ENCODE data around the gene WDFY3. TPM values are rescaled to one million over a fixed set of nuclear protein-coding genes. Genes with fewer than 3 reads are reported as not detected.

The WDFY3 gene
- total RNA-seq, 2 experiments from 2014 or later, result 0.62 to 0.89 TPM

DNA sequence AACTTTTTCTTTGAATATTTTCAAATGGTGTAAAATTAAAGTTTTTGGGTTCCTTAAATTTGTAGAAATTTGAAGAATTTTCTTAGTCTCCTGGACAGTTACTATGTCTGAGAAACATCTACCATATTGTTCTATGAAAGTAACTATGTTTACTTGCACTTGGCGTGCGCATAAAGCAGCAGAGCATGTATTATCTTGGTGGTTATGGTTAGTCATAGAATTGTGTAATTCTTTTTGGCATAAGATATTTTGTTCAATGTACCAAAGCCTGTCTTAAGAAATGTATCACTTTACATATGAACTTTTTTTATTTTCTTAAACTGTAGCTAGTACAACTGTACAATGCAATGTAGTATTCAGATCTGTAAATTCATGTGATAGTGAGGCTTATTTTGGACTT, 334.4 kb downstream of the WDFY3 start:
- Mint-ChIP-seq H3K27me3 (no peaks in the 10 kb centered on the region), H3K36me3 (ENCODE audit: low read depth) (no peaks in the 10 kb centered on the region), H3K27ac (no peak overlapping the region), H3K9me3 (no peaks in the 10 kb centered on the region), H3K4me1 (no peaks in the 10 kb centered on the region), H3K4me3 (no peak overlapping the region)
- ChIA-PET POLR2A (no interaction called here), CTCF (interaction anchor here (0.6 kb wide), 1 partner anchor 278 kb away, joined by 4 read pairs; no protein-coding TSS in a partner anchor)
- DNase-seq, result no peak

GRCh38 chr4:84631573-84631972, 334.9 kb downstream of the WDFY3 start:
- POLR2A ChIA-PET, result no interaction called here
- CTCF ChIA-PET, result no interaction called here
- H3K4me3 Mint-ChIP-seq, result no peak overlapping the region
- H3K27ac Mint-ChIP-seq, result no peak overlapping the region
- no peaks in the 10 kb centered on the region for H3K36me3 Mint-ChIP-seq (ENCODE audit: low read depth)
- no peaks in the 10 kb centered on the region for H3K9me3 Mint-ChIP-seq
- H3K27me3 Mint-ChIP-seq, result no peaks in the 10 kb centered on the region
- DNase-seq, result no peak
- no peaks in the 10 kb centered on the region for H3K4me1 Mint-ChIP-seq

GRCh38 chr4:84626673-84627072, 339.8 kb downstream of the WDFY3 start:
- ChIA-PET POLR2A (no interaction called here), CTCF (no interaction called here)
- no peaks in the 10 kb centered on the region for H3K27me3 Mint-ChIP-seq
- DNase-seq, result no peak
- H3K27ac Mint-ChIP-seq, result no peak overlapping the region
- H3K4me3 Mint-ChIP-seq, result no peak overlapping the region
- no peaks in the 10 kb centered on the region for H3K4me1 Mint-ChIP-seq
- H3K36me3 Mint-ChIP-seq (ENCODE audit: low read depth), result no peaks in the 10 kb centered on the region
- no peaks in the 10 kb centered on the region for H3K9me3 Mint-ChIP-seq

- DNase-seq, result no peak
- Mint-ChIP-seq H3K36me3 (ENCODE audit: low read depth) (no peaks in the 10 kb centered on the region), H3K4me1 (no peaks in the 10 kb centered on the region), H3K9me3 (no peaks in the 10 kb centered on the region), H3K4me3 (no peak overlapping the region), H3K27ac (no peak overlapping the region), H3K27me3 (no peaks in the 10 kb centered on the region)
- CTCF ChIA-PET, result no interaction called here
- POLR2A ChIA-PET, result no interaction called here
These were observed 342.8 kb downstream of the WDFY3 start for GRCh38 chr4:84623661-84624060.

DNA sequence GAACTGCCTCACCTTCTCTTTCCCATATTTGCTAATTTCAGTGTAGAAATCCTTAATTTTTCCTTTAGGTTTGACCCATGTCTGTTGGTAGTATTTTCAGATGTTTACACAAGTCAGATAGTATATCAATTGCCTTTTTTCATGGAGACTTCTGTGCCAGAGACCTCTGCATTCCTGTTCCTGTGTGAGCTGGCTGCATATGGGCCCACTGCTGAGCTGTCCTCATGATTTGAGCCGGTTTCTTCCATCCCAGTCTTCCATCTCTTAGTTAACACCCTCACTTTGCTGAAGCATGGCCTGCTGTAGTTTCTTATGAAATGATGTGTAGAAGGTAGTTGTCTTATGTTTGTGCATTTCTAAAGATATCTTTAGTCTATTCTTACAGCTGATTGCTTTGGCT, 343.5 kb downstream of the WDFY3 start:
- H3K4me3 Mint-ChIP-seq, result no peak overlapping the region
- no peaks in the 10 kb centered on the region for H3K9me3 Mint-ChIP-seq
- CTCF ChIA-PET, result no interaction called here
- no peak for DNase-seq
- H3K27me3 Mint-ChIP-seq, result no peaks in the 10 kb centered on the region
- H3K36me3 Mint-ChIP-seq (ENCODE audit: low read depth), result no peaks in the 10 kb centered on the region
- H3K4me1 Mint-ChIP-seq, result no peaks in the 10 kb centered on the region
- no peak overlapping the region for H3K27ac Mint-ChIP-seq
- POLR2A ChIA-PET, result no interaction called here
